ENCODE results near the gene SORBS1.

GRCh38 chr10:95405655-95406054, 155.5 kb downstream of the SORBS1 start:
- TF ChIP-seq CTCF (conservative IDR thresholded peaks at IDR 0.05; ENCODE audit: low read depth, low read length) (no peak), EZH2 (IDR thresholded peaks at IDR 0.05; ENCODE audit: borderline replicate concordance, low read depth, low read length, poor library complexity, severe bottlenecking) (no peak)

All from A673 (cell line).